HepG2 (cell line): ENCODE measurements around the gene MLST8. TPM values are rescaled to one million over a fixed set of nuclear protein-coding genes. Genes with fewer than 3 reads are reported as not detected.
A peak's percentile ranks its signal among the peaks of the same experiment; 100 is the strongest.

ENCODE experiments used
- ASH2L ChIP-seq: fragments of 300-600, 200-600 bp; sonication (generic); IDR thresholded peaks from 2 replicates; pipeline ENCODE4 v1.7.0; 2017; ENCODE audit warnings: low read depth, mild to moderate bottlenecking, moderate library complexity, mixed read lengths, low read length; ENCODE audit not compliant: insufficient read length
- BHLHE40 ChIP-seq: IDR thresholded peaks from 2 replicates; pipeline ENCODE4 v1.6.1; 2011; ENCODE audit warnings: low read length, improper control_type of control experiment
- GATAD1 ChIP-seq: IDR thresholded peaks from 2 replicates; pipeline ENCODE4 v1.6.1; 2016; ENCODE audit warnings: missing genetic modification reagents, missing compliant biosample characterization
- HNF4G ChIP-seq, 2 experiments: sonication (generic) in 1 of 2; formaldehyde crosslinking in 1 of 2; IDR thresholded peaks; 2 replicates each; pipeline versions ENCODE4 v1.4.0 to v1.6.1; 2011 to 2020; ENCODE audit warnings: borderline replicate concordance in 2 of 2, low read depth in 2 of 2, mild to moderate bottlenecking in 2 of 2, low read length in 1 of 2, missing genetic modification reagents in 1 of 2, moderate library complexity in 1 of 2
- IKZF5 ChIP-seq: IDR thresholded peaks from 2 replicates; pipeline ENCODE4 v1.6.1; 2018; ENCODE audit warnings: missing genetic modification reagents, mild to moderate bottlenecking, missing compliant biosample characterization
- MEF2D ChIP-seq: sonication (generic); formaldehyde crosslinking; IDR thresholded peaks from 2 replicates; pipeline ENCODE4 v1.5.1; 2020; ENCODE audit warnings: mild to moderate bottlenecking, missing genetic modification reagents
- POGZ ChIP-seq: sonication (generic); formaldehyde crosslinking; IDR thresholded peaks from 2 replicates; pipeline ENCODE4 v1.4.0; 2020; ENCODE audit warnings: mild to moderate bottlenecking, missing genetic modification reagents
- RCOR2 ChIP-seq: IDR thresholded peaks from 2 replicates; pipeline ENCODE4 v1.6.1; 2016; ENCODE audit warnings: missing biosample characterization, missing genetic modification reagents
- TGIF2 ChIP-seq: IDR thresholded peaks from 2 replicates; pipeline ENCODE4 v1.6.1; 2016; ENCODE audit warnings: control low read depth, missing compliant biosample characterization
- THAP9 ChIP-seq: sonication (generic); formaldehyde crosslinking; IDR thresholded peaks from 2 replicates; pipeline ENCODE4; 2020; ENCODE audit warnings: missing genetic modification reagents, mild to moderate bottlenecking, borderline replicate concordance
- USF2 ChIP-seq, 2 experiments: sonication (generic) in 1 of 2; formaldehyde crosslinking in 1 of 2; IDR thresholded peaks; 2 replicates each; pipeline versions ENCODE4 v1.5.1 to v1.6.1; 2011 to 2020; ENCODE audit warnings: borderline replicate concordance in 1 of 2, low read depth in 1 of 2, low read length in 1 of 2, mild to moderate bottlenecking in 1 of 2, missing genetic modification reagents in 1 of 2, moderate library complexity in 1 of 2
- ZBTB26 ChIP-seq: IDR thresholded peaks from 2 replicates; pipeline ENCODE4 v1.6.1; 2016; ENCODE audit warnings: missing compliant biosample characterization, missing genetic modification reagents, borderline replicate concordance
- ZNF224 ChIP-seq: sonication (generic); formaldehyde crosslinking; IDR thresholded peaks from 2 replicates; pipeline ENCODE4 v1.5.0; 2020; ENCODE audit warnings: mild to moderate bottlenecking, missing genetic modification reagents
- ZNF253 ChIP-seq: sonication (generic); formaldehyde crosslinking; IDR thresholded peaks from 2 replicates; pipeline ENCODE4 v1.8.0; 2022; ENCODE audit warnings: mild to moderate bottlenecking, missing genetic modification reagents, borderline replicate concordance
- ZNF343 ChIP-seq: sonication (generic); formaldehyde crosslinking; IDR thresholded peaks from 2 replicates; pipeline ENCODE4 v1.4.0; 2020; ENCODE audit warnings: mild to moderate bottlenecking, missing genetic modification reagents
- ZNF672 ChIP-seq: sonication (generic); formaldehyde crosslinking; IDR thresholded peaks from 2 replicates; pipeline ENCODE4 v1.8.1; 2022; ENCODE audit warnings: missing genetic modification reagents
- ZNF790 ChIP-seq: sonication (generic); formaldehyde crosslinking; IDR thresholded peaks from 2 replicates; pipeline ENCODE4 v1.8.0; 2022; ENCODE audit warnings: missing genetic modification reagents, mild to moderate bottlenecking, borderline replicate concordance
- ZSCAN12 ChIP-seq: sonication (generic); formaldehyde crosslinking; IDR thresholded peaks from 2 replicates; pipeline ENCODE4 v1.9.0; 2021; ENCODE audit warnings: mild to moderate bottlenecking, missing genetic modification reagents
- ZSCAN30 ChIP-seq: sonication (generic); formaldehyde crosslinking; IDR thresholded peaks from 2 replicates; pipeline ENCODE4 v1.5.0; 2020; ENCODE audit warnings: mild to moderate bottlenecking, missing genetic modification reagents
- polyA plus RNA-seq, 8 experiments: library from polyadenylated mRNA; depleted of rRNA in 3 of 8; stranded (reverse) in 7 of 8; unstranded in 1 of 8; fragments of >200 nt; fragmentation: Illumina TruSeq in 4 of 8; extraction: Trizol in 4 of 8; gene quantifications; 2 replicates each; pipeline versions ENCODE4 v1.2.1 to v1.2.3, GENCODE V29; 2011 to 2016; ENCODE audit warnings: low read depth in 4 of 8, missing spikeins in 1 of 8, mixed read lengths in 1 of 8; ENCODE audit not compliant: insufficient read depth in 1 of 8
- total RNA-seq, 5 experiments: library from RNA; depleted of rRNA; stranded (reverse); fragments of >200 nt; fragmentation: Illumina TruSeq; extraction: Trizol; gene quantifications; 2 replicates each; pipeline ENCODE4 v1.2.3, GENCODE V29; 2016; ENCODE audit warnings: low read depth in 1 of 5

The MLST8 gene
- total and polyA plus RNA-seq, 2 of the 13 experiments (the other 11 are each of a cell fraction or from before 2014, with no cell fraction given), result 30.8 to 72.7 TPM

GRCh38 chr16:2251296-2252111 lies 46.2 kb downstream of the MLST8 start, which contains the start of gene ECI1 (continued):
- peak; percentile 61; the same call in 1 of the 2 replicates for TF ChIP-seq ZNF253
- TF ChIP-seq RCOR2 (CRISPR knock-in tag), result peak; percentile 35; the same call in 1 of the 2 replicates
- 0 out of 2 replicates have a peak, but pooled peaks have one; percentile 6 for TF ChIP-seq ZNF790
- peak; percentile 94 for TF ChIP-seq IKZF5 (CRISPR knock-in tag)
- peak; percentile 25 for TF ChIP-seq ASH2L
- TF ChIP-seq HNF4G (IDR thresholded peaks at IDR 0.05; ENCODE audit: borderline replicate concordance, low read depth, low read length), result peak; percentile 88
- peak; percentile 86; the same call in 1 of the 2 replicates for TF ChIP-seq HNF4G (CRISPR knock-in tag; IDR thresholded peaks at IDR 0.05; ENCODE audit: borderline replicate concordance, low read depth)
- no peak for TF ChIP-seq ZSCAN30 (CRISPR knock-in tag)
- TF ChIP-seq USF2 (IDR thresholded peaks at IDR 0.05; ENCODE audit: low read depth, low read length), result no peak
- no peak; the same call in 1 of the 2 replicates for TF ChIP-seq USF2 (CRISPR knock-in tag; IDR thresholded peaks at IDR 0.05; ENCODE audit: borderline replicate concordance)
- peak; percentile 90 for TF ChIP-seq ZNF343 (CRISPR knock-in tag)
- TF ChIP-seq THAP9 (CRISPR knock-in tag), result peak; percentile 83; the same call in 1 of the 2 replicates
- peak; percentile 77; the same call in 1 of the 2 replicates for TF ChIP-seq ZNF224 (CRISPR knock-in tag)
- TF ChIP-seq BHLHE40, result peak; percentile 38; the same call in 1 of the 2 replicates
- TF ChIP-seq ZBTB26, result peak; percentile 56; the same call in 1 of the 2 replicates
- peak; percentile 71 for TF ChIP-seq POGZ (CRISPR knock-in tag)
- peak; percentile 87 for TF ChIP-seq GATAD1 (CRISPR knock-in tag)
- peak; percentile 79; the same call in 1 of the 2 replicates for TF ChIP-seq TGIF2 (CRISPR knock-in tag)
- TF ChIP-seq MEF2D (CRISPR knock-in tag), result peak; percentile 83; the same call in 1 of the 2 replicates
- no peak for TF ChIP-seq ZNF672 (CRISPR knock-in tag)
- no peak for TF ChIP-seq ZSCAN12 (CRISPR knock-in tag)
